Ramos (cell line): Measurements from ENCODE around the gene ABHD13.

ENCODE experiments used
- in situ Hi-C: fragments of 300-500 bp; cut with MboI; formaldehyde crosslinking; loops from one replicate; pipeline ENCODE4 v1.14.3; 2022; ENCODE audit warnings: low sequenced_read_pairs; ENCODE audit not compliant: unreplicated experiment

The ABHD13 gene

GRCh38 chr13:108278466-108278865 lies 60.3 kb downstream of the ABHD13 start:
- in situ Hi-C loops, result no loop called here

DNA sequence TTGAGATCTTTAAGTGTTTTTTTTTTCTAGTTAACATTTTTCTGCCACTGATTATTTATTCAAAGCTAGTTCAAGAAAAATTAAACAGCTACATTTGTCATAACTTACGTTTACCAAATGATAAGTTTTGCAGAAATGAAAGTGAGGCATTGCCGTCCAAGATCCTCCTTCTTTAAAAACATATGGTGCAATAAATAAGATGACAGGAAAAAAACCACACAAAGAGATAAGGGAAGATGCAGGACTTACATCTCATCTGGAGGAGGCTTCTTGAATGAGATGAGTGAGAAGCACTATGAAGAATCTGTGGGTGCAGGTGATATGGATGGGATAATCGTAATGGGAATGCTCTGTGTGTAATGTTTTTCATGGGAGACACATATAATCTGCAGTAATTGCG lies 63.7 kb downstream of the ABHD13 start:
- in situ Hi-C loops, result no loop called here

DNA sequence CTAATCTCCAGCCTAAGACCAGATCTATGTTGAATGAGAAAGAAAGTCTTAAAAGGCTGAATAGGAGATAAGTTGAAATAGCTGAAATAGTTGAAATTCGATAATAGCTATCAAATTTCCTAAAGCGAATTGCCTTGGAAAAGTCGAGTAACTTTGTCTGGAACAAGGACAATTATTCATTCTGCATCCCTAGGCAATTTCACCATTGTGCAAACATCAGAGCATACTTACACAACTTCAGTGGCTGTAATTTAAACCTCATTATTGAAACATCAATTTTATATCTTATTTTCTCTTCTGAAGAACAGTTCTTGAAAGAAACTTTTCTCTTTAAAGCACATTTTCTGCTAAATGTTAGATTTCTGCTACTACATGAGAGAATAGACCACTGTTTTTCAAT lies 64.9 kb downstream of the ABHD13 start:
- in situ Hi-C loops, result no loop called here
